CD4-positive, alpha-beta T cell treated with Interleukin-6 at 100 ng/mL for 8 hours (primary cell): Measurements from ENCODE around the gene SECTM1.
A peak's percentile ranks its signal among the peaks of the same experiment; 100 is the strongest.

Source experiments
- DNase-seq: peaks from one replicate; pipeline ENCODE4 v3.0.0-alpha.2; 2020; ENCODE audit warnings: mixed read lengths, low spot score

SECTM1 gene

GRCh38 chr17:82328141-82328993, 5.2 kb downstream of the SECTM1 start:
- no peak for DNase-seq

- DNase-seq = no peak
Measured at GRCh38 chr17:82327757-82328140, 5.8 kb downstream of the SECTM1 start.

GRCh38 chr17:82327289-82327688, 6.3 kb downstream of the SECTM1 start:
- no peak for DNase-seq

GRCh38 chr17:82325286-82326180, 8.0 kb downstream of the SECTM1 start:
- DNase-seq = no peak

- no peak for DNase-seq
Measured at GRCh38 chr17:82324566-82325285, 8.8 kb downstream of the SECTM1 start.

GRCh38 chr17:82323514-82324234, 9.9 kb downstream of the SECTM1 start:
- DNase-seq = no peak

GRCh38 chr17:82322526-82323453, 10.8 kb downstream of the SECTM1 start:
- DNase-seq = no peak

- no peak for DNase-seq
Measured at GRCh38 chr17:82321947-82322466, 11.6 kb downstream of the SECTM1 start.

GRCh38 chr17:82320956-82321927, 12.3 kb downstream of the SECTM1 start:
- peak; percentile 49 for DNase-seq

- DNase-seq = no peak
Measured at GRCh38 chr17:82320140-82320840, 13.3 kb downstream of the SECTM1 start.

- DNase-seq = no peak
Measured at GRCh38 chr17:82319619-82320062, 13.9 kb downstream of the SECTM1 start.

- no peak for DNase-seq
Measured at GRCh38 chr17:82318772-82319606, 14.6 kb downstream of the SECTM1 start.

- DNase-seq = no peak
Measured at GRCh38 chr17:82318169-82318498, 15.4 kb downstream of the SECTM1 start.

- DNase-seq = peak; percentile 75
Measured at GRCh38 chr17:82317394-82318168, 16.0 kb downstream of the SECTM1 start, which contains the start of gene CD7. TSS of gene CD7 (minus strand) at chr17:82317608. CDS start at chr17:82317495, 113 bp downstream.

GRCh38 chr17:82316651-82317393, 16.7 kb downstream of the SECTM1 start:
- DNase-seq = no peak
